Measurements from ENCODE around the gene DAB2IP.

Gene DAB2IP

DNA sequence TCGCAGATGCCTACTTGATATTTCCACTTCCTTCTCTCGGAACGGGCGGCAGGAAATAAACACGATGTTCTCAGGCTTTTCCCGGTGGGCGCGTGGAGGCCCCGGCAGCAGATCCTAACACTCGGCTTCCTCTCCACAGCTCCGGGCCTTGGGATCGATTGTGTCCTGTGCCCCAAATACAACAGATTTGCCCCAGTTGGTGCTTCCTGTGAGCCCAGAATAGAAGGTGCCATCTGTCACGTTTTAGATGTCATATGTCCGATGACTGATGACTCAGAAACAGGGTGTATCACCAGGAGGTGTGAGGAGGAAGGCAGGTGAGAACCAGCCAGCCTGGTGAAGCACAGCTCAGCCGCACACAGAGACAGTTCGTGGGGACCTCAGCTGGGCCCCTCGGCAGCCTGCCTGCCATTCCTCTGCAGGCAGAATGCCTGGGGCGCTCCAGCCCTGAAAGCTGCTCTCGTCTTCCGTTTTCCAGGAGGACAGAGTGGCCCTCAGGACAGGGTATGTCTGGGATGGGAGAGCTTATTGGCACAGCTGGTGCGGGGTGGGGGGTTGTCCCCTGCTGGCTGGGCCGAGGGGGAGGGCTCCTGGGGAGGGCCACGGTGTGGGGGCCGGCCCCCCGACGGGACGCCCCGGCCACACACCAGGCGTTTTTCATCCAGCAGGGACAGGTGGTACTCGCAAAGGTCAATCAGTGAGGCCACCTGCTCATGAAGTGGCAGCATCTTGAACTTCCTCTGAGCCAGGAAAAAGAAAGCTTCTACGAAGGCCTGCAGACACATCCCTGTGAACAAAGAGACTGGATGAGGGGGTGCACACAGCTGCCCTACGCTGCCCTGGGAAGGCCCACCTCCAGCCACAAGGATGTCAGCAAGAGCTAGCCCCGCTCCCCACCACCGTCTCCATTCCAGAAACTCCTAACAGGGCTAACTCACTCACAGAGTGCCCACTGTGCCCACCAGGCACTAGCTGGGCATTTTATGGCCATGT lies 171.0 kb downstream of the DAB2IP start:
- no peak for DNase-seq

DNA sequence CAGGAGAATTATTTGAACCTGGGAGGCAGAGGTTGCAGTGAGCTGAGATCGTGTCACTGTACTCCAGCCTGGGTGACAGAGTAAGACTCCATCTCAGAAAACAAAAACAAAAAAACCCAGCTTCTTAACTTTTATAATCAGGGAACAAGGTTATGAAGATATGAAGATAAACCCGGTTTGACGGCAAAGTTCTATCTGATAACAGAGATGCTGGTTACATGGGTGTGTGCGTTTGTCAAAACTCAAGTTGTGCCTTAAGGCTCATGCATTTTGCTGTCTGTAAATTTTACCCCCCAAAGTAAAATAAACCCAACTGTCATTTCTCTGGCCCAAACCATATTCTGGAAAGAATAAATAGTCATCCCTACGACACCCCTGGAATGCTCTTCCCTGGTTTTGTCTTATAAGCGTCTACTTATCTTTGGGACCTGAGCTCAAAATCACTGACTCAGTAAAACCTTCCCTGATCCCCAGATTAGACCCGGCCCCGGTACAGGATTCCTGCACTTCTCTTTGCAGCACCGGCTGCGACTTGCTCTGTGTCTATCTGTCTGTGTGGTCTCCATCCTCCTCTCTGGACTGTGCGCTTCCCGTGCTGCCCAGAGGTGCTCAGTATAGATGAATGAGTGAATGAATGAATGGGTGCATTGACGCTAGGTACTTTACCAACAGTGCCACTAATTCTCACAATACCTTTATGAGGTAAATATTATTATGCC lies 172.2 kb downstream of the DAB2IP start:
- DNase-seq = no peak

DNA sequence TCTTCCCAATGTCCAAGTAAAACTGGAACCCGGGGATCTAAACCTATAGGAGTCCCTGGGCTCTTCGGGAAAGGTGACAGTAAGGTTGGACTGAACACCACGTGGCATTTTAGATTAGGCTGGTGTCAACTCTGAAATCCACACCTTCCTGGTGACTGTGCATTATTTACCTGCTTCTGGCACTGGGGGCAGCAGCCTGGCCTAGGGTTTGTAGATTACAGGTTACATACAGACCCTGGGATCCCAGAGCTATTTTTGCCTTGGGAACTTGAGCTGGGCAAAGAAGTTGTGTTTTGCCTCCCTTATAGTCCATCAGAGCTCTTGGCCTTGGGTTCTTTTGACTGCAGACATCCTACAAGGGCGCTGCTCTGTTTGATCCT lies 173.2 kb downstream of the DAB2IP start:
- DNase-seq = no peak

DNA sequence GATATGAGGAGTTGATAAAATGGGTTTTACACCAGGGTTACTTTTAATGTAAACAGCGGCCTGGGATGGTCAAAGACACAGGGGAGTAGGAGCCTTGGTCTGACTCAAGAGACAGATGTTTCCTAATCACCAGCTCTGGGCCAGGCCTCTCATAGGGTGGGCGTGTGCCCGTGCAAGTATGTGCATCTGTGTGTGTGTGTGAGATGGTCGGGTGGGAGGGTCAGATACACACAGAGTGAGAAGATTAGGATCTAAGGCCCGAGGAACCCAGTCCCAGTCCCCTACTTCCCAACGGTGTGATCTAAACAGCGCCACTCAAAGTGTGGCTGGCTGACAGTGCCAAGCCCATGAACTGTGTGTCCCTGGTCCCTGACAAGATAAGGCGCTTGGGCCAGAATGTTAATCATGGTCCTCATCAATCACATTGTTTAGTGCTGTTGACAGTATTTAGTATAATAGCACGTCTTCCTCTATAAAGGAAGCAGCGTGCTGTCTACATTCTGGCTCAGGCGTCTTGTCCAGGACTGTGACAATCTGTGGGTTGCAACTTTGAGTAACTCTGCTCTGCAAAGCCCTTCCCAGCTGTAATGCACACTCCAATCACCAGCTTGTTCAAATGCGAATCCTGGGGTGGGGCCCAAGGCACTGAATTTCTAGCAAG lies 173.7 kb downstream of the DAB2IP start:
- DNase-seq = no peak

DNA sequence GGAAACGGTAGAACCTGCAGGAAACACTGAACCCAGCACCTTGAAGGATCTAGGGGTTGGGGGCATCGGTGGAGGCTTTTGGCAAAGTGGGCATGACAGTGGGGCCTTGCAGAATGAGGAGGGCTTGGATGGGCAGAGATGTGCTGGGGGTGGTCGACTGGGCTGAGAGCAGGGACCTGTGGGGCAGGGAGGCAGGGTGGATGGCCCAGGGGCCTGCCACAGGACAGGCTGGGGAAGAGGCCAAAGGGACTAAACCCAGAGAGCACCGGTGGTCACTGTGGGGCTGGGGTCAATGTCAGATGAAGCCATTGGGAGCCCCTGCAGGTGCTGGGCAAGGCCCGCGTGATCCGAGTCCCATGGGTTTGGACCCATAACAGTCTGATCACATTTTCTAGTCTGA lies 175.3 kb downstream of the DAB2IP start:
- no peak for DNase-seq

DNA sequence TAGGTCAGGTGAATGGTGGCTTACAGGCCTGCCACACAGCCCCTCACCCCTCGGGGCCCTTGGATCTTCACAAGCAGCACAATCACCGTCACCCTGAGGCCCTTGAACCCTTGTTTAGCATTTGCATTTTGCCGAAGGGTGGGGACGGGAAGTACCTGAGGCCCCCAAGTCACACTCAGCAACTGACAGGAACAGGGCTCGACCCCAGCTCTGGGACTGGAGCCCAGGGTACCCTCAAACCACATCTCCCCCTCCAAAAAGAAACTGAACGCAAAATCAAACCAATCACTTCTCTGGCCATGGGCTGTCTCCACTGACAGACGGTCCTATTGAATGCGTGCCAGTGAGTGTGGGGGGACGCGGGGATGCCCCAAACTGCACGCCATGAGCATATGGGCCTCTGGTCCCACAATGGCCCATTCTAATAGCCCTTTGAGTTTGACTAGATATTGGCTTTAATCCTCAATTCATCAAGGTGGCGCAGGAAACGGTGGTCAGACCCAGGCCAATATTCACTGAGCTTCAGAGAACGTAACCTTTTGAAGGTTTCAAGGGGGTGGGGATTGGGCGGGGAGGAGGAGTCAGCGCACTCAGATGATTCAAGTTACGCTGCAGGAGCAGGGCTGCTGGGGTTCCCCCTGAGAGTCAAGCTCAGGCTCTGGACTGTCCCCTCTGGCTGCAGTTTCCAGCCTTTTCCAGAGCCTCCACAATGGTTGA lies 176.0 kb downstream of the DAB2IP start:
- DNase-seq = no peak

DNA sequence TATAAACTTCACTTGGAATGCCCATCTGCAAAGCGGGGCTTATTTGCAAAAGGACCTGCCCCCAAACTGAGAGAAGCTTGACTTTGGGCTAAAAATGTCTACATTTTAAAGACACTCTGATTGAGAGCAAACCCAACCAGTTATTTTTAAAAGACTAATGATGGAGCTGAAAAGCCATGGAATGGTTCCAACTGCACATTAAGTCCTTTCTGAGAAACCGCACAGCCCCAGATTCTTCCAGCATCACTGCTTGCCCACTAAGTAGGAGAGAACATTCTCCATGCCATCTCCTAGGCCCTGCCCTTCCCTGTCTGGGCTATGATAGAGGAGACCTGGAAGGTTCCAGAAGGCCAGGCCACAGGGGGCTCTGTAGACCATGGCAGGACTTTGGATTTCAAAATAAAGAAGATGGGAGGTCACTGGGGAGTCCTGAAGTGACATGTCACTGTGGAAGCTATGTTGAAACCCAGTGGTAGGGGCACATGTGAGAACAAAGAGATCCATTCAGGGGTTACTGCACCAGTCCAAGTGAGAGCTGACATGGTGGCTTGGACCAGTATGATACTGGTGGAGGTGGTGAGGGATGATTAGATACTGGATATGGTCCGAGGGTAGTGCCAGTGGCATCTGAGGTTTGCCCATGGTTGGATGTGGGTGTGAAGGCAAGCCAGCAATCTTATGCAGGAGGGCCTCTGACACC lies 179.2 kb downstream of the DAB2IP start:
- no peak for DNase-seq

DNA sequence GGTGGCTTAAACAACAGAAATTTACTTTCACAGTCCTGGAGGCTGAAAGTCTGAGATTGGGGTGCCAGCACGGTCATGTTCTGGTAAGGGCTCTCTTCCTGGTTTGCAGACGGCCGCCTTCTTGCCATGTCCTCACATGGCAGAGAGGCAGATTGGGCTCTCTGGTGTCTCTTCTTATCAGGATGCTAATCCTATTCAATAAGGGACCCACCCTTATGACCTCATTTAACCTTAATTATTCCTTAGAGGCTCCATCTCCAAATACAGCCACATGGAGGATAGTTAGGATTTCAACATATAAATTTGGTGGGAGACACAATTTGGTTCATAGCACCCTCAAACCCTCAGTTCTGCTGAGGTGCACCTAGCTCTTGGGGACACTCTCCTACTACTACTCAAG lies 180.4 kb downstream of the DAB2IP start:
- DNase-seq = no peak

DNA sequence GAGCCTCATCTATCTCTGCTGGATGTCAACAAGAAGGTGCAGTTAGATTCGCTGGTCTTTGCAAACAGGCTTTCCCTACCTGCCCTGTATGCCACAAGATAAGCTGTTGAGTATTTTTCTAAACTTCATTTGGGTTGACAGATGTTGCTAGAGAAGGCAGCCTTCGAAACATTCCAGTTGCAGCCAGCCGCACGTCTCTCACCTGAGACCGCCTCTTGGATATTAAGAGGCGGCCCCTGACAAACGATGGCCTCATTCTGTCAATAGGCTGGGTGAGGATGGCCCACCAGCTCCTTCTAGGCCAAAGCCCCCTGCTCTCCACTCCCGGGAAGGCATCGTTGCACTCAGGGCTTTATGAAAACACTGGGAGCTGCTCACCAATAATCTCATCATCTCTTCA lies 181.6 kb downstream of the DAB2IP start:
- DNase-seq = no peak
